GM23338 (cell line): Measurements from ENCODE around the gene WDR33.

ENCODE experiments used
- EZH2 ChIP-seq: fragments of 200-600 bp; sonication (generic); IDR thresholded peaks from one replicate; pipeline ENCODE4 v1.8.0; 2017; ENCODE audit warnings: antibody characterized with exemption, mild to moderate bottlenecking, low read depth; ENCODE audit not compliant: unreplicated experiment
- EZH2phosphoT487 ChIP-seq: fragments of 200-600 bp; sonication (generic); IDR thresholded peaks from one replicate; pipeline ENCODE4 v1.8.1; 2018; ENCODE audit warnings: antibody characterized with exemption; ENCODE audit not compliant: unreplicated experiment
- NANOG ChIP-seq: IDR thresholded peaks from 2 replicates; pipeline ENCODE4 v1.6.1; 2016; ENCODE audit warnings: antibody characterized with exemption, borderline replicate concordance
- POLR2AphosphoS5 ChIP-seq: IDR thresholded peaks from 2 replicates; pipeline ENCODE4 v1.6.1; 2016; ENCODE audit warnings: antibody characterized with exemption, low read depth
- STAT1 ChIP-seq: IDR thresholded peaks from one replicate; pipeline ENCODE4 v1.6.1; 2016; ENCODE audit warnings: antibody characterized with exemption; ENCODE audit not compliant: unreplicated experiment
- TF ChIP-seq, protein P1 (sequence below), 2 experiments: fragments of 200-600 bp in 1 of 2; sonication (generic) in 1 of 2; conservative IDR thresholded peaks; 2 replicates each; pipeline versions ENCODE4 v1.5.1 to v1.6.1; 2016 to 2017; ENCODE audit warnings: antibody characterized with exemption in 2 of 2, low read depth in 2 of 2, mild to moderate bottlenecking in 2 of 2, moderate library complexity in 1 of 2
- TF ChIP-seq, protein P2 (sequence below): IDR thresholded peaks from 2 replicates; pipeline ENCODE4 v1.6.1; 2016; ENCODE audit warnings: antibody characterized with exemption
- TF ChIP-seq, protein P3 (sequence below): IDR thresholded peaks from one replicate; pipeline ENCODE4 v1.6.1; 2018; ENCODE audit warnings: antibody characterized with exemption; ENCODE audit not compliant: unreplicated experiment

DNA sequence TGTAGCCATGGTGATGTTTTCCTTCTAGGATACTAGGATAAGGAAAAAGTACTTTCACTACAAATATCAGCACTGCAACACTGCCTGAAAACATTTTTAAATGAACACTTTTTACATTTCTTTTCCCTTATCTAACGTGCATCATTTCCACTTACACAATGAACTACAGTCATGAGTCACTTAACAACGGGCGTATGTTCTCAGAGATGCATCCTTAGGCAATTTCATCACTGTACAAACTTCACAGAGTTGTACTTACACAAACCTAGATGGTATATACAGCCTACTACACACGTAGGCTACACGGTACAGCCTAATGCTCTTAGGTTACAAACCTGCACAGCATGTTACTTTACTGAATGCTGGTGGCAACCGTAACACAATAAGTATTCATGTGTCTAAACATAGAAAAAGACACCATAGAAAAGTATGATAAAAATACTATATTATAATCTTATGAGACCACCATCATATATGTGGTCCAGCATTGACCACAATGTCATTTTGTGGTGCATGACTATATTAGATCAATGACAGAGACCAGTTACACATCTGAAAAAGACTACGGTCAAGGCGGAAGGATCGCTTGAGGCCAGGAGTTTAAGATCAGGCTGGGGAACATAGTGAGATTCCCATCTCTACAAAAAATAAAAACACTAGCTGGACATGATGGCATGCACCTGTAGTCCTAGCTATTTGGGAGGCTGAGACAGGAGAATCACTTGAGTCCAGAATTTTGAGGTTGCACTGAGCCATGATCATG, 39.8 kb downstream of the WDR33 start:
- no peak for TF ChIP-seq STAT1
- TF ChIP-seq, protein P1, sequence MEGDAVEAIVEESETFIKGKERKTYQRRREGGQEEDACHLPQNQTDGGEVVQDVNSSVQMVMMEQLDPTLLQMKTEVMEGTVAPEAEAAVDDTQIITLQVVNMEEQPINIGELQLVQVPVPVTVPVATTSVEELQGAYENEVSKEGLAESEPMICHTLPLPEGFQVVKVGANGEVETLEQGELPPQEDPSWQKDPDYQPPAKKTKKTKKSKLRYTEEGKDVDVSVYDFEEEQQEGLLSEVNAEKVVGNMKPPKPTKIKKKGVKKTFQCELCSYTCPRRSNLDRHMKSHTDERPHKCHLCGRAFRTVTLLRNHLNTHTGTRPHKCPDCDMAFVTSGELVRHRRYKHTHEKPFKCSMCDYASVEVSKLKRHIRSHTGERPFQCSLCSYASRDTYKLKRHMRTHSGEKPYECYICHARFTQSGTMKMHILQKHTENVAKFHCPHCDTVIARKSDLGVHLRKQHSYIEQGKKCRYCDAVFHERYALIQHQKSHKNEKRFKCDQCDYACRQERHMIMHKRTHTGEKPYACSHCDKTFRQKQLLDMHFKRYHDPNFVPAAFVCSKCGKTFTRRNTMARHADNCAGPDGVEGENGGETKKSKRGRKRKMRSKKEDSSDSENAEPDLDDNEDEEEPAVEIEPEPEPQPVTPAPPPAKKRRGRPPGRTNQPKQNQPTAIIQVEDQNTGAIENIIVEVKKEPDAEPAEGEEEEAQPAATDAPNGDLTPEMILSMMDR (conservative IDR thresholded peaks at IDR 0.05; ENCODE audit: low read depth in 2 of 2), result no peak
- no peak for TF ChIP-seq POLR2AphosphoS5
- no peak for TF ChIP-seq EZH2
- TF ChIP-seq, protein P2, sequence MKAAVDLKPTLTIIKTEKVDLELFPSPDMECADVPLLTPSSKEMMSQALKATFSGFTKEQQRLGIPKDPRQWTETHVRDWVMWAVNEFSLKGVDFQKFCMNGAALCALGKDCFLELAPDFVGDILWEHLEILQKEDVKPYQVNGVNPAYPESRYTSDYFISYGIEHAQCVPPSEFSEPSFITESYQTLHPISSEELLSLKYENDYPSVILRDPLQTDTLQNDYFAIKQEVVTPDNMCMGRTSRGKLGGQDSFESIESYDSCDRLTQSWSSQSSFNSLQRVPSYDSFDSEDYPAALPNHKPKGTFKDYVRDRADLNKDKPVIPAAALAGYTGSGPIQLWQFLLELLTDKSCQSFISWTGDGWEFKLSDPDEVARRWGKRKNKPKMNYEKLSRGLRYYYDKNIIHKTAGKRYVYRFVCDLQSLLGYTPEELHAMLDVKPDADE, result no peak
- TF ChIP-seq NANOG, result no peak
- TF ChIP-seq EZH2phosphoT487, result no peak
- TF ChIP-seq, protein P3, sequence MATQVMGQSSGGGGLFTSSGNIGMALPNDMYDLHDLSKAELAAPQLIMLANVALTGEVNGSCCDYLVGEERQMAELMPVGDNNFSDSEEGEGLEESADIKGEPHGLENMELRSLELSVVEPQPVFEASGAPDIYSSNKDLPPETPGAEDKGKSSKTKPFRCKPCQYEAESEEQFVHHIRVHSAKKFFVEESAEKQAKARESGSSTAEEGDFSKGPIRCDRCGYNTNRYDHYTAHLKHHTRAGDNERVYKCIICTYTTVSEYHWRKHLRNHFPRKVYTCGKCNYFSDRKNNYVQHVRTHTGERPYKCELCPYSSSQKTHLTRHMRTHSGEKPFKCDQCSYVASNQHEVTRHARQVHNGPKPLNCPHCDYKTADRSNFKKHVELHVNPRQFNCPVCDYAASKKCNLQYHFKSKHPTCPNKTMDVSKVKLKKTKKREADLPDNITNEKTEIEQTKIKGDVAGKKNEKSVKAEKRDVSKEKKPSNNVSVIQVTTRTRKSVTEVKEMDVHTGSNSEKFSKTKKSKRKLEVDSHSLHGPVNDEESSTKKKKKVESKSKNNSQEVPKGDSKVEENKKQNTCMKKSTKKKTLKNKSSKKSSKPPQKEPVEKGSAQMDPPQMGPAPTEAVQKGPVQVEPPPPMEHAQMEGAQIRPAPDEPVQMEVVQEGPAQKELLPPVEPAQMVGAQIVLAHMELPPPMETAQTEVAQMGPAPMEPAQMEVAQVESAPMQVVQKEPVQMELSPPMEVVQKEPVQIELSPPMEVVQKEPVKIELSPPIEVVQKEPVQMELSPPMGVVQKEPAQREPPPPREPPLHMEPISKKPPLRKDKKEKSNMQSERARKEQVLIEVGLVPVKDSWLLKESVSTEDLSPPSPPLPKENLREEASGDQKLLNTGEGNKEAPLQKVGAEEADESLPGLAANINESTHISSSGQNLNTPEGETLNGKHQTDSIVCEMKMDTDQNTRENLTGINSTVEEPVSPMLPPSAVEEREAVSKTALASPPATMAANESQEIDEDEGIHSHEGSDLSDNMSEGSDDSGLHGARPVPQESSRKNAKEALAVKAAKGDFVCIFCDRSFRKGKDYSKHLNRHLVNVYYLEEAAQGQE, result no peak
